Effector memory CD8-positive, alpha-beta T cell (primary cell): ENCODE results near the gene OGFOD3.
"Not testable (repeated sequence)": the region's sequence is repeated elsewhere in the genome, so short reads cannot be mapped to it uniquely, and the experiment has no call there.

Experiments used
- ATAC-seq: fragments of 150-1000 bp; cut with Tn5 transposase; replicated peaks from 2 replicates; pipeline ENCODE4 v1.10.0; 2021; ENCODE audit warnings: mild to moderate bottlenecking, moderate library complexity
- DNase-seq, 3 experiments: peaks; one replicate each; pipeline ENCODE4 v3.0.0; 2021
- H3K27ac Mint-ChIP-seq, 2 donors: one replicate each; pipeline ENCODE4 v1.8.0; 2022; ENCODE audit warnings: mild to moderate bottlenecking in 2 of 2, mixed read lengths in 2 of 2, moderate library complexity in 2 of 2
- H3K27me3 Mint-ChIP-seq, 2 donors: one replicate each; pipeline ENCODE4 v1.8.0; 2022; ENCODE audit warnings: mixed read lengths in 2 of 2
- H3K36me3 Mint-ChIP-seq: one replicate; pipeline ENCODE4 v1.8.0; 2022; ENCODE audit warnings: mild to moderate bottlenecking, moderate library complexity, mixed read lengths; ENCODE audit not compliant: insufficient read depth
- H3K4me1 Mint-ChIP-seq, 2 donors: one replicate each; pipeline ENCODE4 v1.8.0; 2022; ENCODE audit warnings: low read depth in 2 of 2, mixed read lengths in 2 of 2
- H3K4me3 Mint-ChIP-seq, 2 donors: one replicate each; pipeline ENCODE4 v1.8.0; 2022; ENCODE audit warnings: mild to moderate bottlenecking in 2 of 2, mixed read lengths in 2 of 2, moderate library complexity in 2 of 2
- H3K9me3 Mint-ChIP-seq, 2 donors: one replicate each; pipeline ENCODE4 v1.8.0; 2022; ENCODE audit warnings: mixed read lengths in 2 of 2
- total RNA-seq, 9 experiments: gene quantifications; one replicate each; lab custom pipeline; 2026; lab: John Stamatoyannopoulos, UW

Gene OGFOD3, protein sequence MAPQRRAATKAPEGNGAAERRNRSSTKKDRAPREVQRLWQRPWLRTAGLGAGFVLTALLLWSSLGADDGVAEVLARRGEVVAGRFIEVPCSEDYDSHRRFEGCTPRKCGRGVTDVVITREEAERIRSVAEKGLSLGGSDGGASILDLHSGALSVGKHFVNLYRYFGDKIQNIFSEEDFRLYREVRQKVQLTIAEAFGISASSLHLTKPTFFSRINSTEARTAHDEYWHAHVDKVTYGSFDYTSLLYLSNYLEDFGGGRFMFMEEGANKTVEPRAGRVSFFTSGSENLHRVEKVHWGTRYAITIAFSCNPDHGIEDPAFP
- total RNA-seq = 14.8 to 35.6 (median 30.7) reads per million in 9 experiments

DNA sequence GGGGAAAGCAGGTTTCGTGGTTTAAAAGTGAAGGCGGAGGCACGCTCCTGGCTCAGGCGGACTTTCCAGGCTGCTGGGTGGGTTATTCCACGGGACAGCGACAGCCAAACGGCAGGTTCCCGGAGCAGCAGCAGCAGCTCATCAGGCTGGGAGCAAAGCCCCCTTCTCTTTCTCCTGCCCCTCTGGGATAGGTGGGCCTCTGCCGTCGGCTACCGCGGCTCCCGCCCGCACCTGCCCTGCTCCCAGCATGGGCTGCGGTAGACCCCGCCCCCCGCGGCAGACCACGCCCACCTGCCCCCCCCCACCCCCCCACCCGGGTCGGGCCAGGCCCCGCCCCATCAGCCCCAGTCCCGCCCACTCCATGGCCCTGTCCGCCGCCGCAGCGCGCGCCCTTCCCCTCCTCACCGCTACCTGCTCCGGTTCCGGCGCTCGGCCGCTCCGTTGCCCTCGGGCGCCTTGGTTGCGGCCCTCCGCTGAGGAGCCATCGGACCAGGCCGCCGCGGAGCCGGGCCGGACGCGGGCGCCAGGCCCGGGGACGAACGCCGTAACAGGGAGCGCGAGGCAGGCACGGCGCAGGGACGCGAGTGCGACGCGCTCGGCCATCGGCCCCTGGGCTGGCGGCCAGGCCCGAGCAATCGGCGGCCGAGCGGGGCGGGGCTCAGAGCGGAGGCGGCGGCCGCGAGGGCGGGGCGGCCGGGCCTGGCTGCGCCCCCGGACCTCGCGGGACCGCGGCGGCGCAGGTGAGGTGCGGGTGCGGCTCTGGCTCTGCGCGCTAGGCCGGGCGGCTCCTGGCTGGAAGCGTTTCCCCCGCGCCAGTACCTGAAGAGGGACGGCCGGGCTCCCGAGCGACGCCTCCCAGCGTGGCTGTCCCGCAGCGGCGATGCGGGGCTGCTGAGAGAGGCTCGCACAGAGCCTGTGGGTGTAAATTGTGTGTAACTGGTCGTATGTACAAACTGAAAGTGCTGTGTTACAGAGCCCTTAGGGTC lies at the start of gene OGFOD3, which contains the start of gene HEXD:
Gene OGFOD3, minus strand, starts transcription at position 586 of the 986 bp plus-strand sequence. Its CDS starts 101 bp downstream, at position 485.
Gene HEXD, plus strand, starts transcription at position 347 of the 986 bp plus-strand sequence. CDS start 1,453 bp downstream, outside the sequence.
- Mint-ChIP-seq H3K9me3 (no peaks in the 10 kb centered on the region), H3K27ac (peak within 1 kb of the TSS; percentile 25 to 83), H3K27me3 (no peaks in the 10 kb centered on the region), H3K4me3 (peak within 1 kb of the TSS; percentile 73 to 81), H3K4me1 (peaks cover 9 to 22% of the 10 kb centered on the region in 2 donors), H3K36me3 (peaks cover 27% of the 10 kb centered on the region)
- DNase-seq = peak; percentile 79 to 87 (median 85)
- peak; percentile 85 for ATAC-seq

DNA sequence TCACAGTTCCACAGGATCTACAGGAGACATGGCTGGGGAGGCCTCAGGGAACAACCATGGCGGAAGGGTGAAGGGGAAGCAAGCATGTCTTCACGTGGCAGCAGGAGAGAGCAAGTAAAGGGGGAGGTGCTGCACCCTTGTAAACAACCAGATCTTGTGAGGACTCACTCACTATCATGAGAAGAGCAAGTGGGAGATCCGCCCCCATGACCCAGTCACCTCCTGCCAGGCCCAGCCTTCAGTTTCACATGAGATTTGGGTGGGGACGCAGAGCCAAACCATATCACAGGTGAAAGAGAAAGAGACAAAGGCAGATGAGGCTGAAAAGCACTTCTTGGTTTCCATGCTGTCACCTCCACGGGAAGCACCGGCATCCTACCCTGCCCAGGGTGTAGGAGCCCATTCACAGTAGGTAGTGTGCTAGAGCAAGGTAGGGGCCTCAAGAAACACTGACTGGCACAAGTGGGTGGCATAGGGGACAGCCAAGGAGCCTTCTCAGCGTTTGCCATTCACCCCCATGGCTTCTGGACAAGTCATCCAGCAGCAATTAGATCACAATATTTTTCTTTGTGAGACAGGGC lies 46.7 kb upstream of the OGFOD3 start:
- H3K9me3 Mint-ChIP-seq = no peaks in the 10 kb centered on the region
- H3K27ac Mint-ChIP-seq = no peak overlapping the region
- ATAC-seq (no peak), DNase-seq (no peak)
- H3K4me1 Mint-ChIP-seq = peaks cover 22 to 24% of the 10 kb centered on the region in 2 donors
- no peaks in the 10 kb centered on the region for H3K27me3 Mint-ChIP-seq
- H3K36me3 Mint-ChIP-seq = peaks cover 81% of the 10 kb centered on the region
- no peak overlapping the region for H3K4me3 Mint-ChIP-seq

DNA sequence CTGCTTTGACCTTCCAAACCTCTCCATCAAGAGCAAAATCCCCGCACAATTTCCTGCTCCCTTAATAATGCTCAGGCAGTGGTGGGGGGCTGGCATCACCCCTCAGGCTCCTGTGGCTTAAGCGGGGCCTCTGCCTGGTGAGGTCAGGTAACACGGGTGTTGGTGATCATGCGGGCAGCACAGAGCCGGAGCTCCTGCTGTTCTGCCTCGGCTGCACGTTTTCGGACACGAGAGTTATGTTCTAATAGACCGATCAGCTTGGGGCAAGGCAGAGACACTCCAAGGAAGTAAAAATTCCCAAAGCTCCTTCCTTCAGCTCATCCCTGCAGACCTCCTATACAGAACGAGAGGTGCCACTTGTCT lies 46.2 kb upstream of the OGFOD3 start:
- Mint-ChIP-seq H3K9me3 (no peaks in the 10 kb centered on the region), H3K36me3 (peaks cover 84% of the 10 kb centered on the region), H3K4me1 (peaks cover 22 to 24% of the 10 kb centered on the region in 2 donors), H3K27me3 (no peaks in the 10 kb centered on the region), H3K4me3 (no peak overlapping the region), H3K27ac (peak overlapping the region in 1 of 2 donors; percentile 31)
- ATAC-seq (no peak), DNase-seq (no peak)

DNA sequence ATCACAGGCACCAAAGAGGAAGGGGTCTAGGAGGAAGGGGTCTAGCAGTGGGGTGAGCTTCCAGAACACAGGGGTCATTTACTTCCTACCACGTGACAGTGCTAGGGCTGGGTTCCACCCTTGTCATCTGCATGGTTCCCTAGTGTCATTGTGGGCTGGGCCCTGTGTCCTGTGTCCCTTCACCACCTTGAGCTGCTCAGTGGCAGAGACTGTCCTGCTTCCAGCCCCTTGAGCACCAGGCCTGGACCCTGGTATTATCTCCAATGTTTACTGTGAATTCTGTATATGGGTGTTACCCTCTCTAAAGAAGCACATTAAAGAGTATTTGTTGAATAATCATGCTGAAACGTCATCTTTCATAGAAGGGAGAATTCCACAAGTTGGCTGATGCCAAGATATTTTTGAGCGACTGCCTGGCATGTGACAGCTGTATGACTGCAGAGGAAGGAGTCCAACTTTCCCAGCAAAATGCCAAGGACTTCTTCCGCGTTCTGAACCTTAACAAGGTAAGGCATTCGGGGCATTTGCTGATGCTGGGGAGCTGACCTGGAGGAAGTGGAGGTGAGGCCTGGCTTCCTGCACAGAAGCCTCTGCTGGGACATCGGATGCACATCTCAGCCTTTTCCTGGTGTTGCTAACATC lies 45.7 kb upstream of the OGFOD3 start:
- Mint-ChIP-seq H3K36me3 (peaks cover 83% of the 10 kb centered on the region), H3K9me3 (no peaks in the 10 kb centered on the region), H3K27ac (peak overlapping the region in 1 of 2 donors; percentile 31), H3K4me1 (peaks cover 27 to 30% of the 10 kb centered on the region in 2 donors), H3K27me3 (no peaks in the 10 kb centered on the region), H3K4me3 (no peak overlapping the region)
- DNase-seq = no peak
- ATAC-seq = no peak

DNA sequence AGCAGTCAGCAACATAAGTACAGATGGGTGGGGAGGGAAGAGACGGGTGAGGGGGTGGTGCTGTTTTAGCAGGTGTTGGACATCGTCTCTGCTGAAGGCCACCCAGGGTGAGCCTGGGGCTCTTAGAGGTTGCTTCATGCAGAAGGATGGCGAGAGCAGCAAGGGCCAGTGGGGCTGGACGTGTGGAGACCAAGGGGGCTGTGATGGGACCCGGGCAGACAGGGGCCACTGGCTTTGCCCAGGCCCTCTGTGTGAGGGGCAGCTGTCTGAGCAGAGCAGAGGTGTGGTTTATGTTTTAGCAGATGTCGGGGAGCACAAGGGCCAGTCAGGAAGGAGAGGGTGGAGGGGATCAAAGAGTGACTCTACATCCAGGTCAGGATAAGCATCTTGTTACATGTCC lies 45.0 kb upstream of the OGFOD3 start:
- no peaks in the 10 kb centered on the region for H3K27me3 Mint-ChIP-seq
- no peak overlapping the region for H3K27ac Mint-ChIP-seq
- H3K4me3 Mint-ChIP-seq = no peak overlapping the region
- peaks cover 82% of the 10 kb centered on the region for H3K36me3 Mint-ChIP-seq
- H3K4me1 Mint-ChIP-seq = peaks cover 29 to 30% of the 10 kb centered on the region in 2 donors
- no peak for ATAC-seq
- H3K9me3 Mint-ChIP-seq = no peaks in the 10 kb centered on the region
- no peak for DNase-seq

DNA sequence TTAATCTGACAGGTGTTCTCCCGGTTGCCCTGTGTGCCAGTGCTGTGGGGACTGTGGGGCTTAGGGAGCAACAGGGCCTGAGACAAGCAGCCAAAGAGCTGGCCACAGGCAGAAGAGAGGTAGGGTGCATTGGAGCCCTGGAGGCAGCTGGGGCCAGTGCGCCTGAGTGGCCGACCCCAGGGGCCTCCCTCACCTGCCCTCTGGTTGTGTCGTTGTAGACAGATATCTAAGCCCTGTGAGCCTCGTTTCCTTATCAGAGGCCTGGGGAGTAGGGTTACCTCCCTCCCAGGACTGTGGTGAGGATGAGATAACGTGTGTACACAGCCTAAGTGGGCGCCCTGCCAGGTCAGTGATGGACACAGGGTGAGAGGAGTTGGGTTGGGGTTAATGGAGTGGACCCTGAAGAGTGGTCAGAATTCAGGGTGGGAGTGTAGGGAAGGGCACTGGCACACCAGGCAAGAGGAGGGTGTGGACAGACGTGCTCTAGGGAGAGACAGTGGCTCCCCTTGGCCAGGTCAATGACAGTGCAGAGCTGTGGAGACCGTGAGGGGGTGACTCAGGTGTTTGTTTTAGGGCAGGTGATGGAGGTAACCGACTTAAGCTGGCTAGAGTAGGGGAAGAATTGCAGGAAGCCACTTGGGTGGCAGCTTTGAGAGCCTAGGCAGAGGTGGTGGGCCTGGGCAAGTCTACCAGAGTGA lies 43.6 kb upstream of the OGFOD3 start:
- ATAC-seq (no peak), DNase-seq (no peak)
- Mint-ChIP-seq H3K4me1 (peaks cover 39 to 40% of the 10 kb centered on the region in 2 donors), H3K4me3 (no peak overlapping the region), H3K27me3 (no peaks in the 10 kb centered on the region), H3K27ac (peak overlapping the region; percentile 3 to 65), H3K36me3 (peaks cover 78% of the 10 kb centered on the region), H3K9me3 (no peaks in the 10 kb centered on the region)

DNA sequence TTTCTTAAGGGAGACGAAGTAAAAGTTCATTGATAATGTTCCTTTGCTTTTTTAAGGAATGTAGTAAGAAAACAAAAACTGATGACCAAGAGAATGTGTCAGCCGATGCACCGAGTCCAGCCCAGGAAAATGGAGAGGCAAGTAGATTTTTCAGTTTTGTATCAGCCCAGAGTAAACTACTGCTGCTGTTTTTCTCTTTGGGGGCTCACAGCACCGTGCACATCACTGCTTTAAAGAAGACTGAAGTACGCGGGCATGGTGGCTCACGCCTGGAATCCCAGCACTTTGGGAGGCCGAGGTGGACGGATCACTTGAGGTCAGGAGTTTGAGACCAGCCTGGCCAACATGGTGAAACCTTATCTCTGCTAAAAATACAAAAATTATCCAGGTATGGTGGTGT lies 41.5 kb upstream of the OGFOD3 start:
- H3K36me3 Mint-ChIP-seq = peaks cover 62% of the 10 kb centered on the region
- not testable (repeated sequence) for H3K27ac Mint-ChIP-seq, ATAC-seq, H3K9me3 Mint-ChIP-seq, DNase-seq, H3K27me3 Mint-ChIP-seq
- H3K4me1 Mint-ChIP-seq = peaks cover 36 to 40% of the 10 kb centered on the region in 2 donors
- H3K4me3 Mint-ChIP-seq = peak overlapping the region in 1 of 2 donors; percentile 91

DNA sequence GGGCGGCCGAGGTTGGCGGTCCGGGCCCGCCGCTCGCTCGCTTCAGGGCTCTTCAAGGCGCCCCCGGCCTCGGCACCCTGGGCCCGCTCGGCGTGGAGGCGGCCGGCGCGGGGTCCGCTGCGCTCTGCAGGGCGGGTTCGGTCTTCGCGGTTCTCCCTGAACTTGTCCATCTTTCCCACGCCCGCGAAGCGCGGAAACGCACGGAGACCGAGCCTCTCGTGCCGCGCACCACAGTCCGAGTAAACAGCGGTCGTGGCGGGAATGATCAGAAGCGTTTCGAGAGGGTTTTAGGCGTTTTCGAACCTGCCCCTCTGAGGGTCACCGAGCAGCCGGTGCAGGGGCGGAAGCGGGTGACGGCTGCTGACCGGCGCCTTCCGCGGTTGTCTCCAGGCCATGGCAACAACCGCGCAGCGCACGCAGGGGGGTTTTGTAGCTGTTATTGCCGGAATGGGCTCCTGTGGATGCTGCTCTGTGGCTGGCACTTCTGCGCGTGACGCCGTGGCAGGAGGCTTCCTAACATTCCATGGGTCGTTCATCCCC lies 40.6 kb upstream of the OGFOD3 start:
- no peaks in the 10 kb centered on the region for H3K9me3 Mint-ChIP-seq
- peaks cover 56% of the 10 kb centered on the region for H3K36me3 Mint-ChIP-seq
- H3K4me3 Mint-ChIP-seq = peak overlapping the region; percentile 91 to 92
- peaks cover 31 to 37% of the 10 kb centered on the region in 2 donors for H3K4me1 Mint-ChIP-seq
- H3K27me3 Mint-ChIP-seq = no peaks in the 10 kb centered on the region
- H3K27ac Mint-ChIP-seq = peak overlapping the region; percentile 90 to 96
- ATAC-seq (peak; percentile 3), DNase-seq (peak; percentile 32 to 41 (median 37))

DNA sequence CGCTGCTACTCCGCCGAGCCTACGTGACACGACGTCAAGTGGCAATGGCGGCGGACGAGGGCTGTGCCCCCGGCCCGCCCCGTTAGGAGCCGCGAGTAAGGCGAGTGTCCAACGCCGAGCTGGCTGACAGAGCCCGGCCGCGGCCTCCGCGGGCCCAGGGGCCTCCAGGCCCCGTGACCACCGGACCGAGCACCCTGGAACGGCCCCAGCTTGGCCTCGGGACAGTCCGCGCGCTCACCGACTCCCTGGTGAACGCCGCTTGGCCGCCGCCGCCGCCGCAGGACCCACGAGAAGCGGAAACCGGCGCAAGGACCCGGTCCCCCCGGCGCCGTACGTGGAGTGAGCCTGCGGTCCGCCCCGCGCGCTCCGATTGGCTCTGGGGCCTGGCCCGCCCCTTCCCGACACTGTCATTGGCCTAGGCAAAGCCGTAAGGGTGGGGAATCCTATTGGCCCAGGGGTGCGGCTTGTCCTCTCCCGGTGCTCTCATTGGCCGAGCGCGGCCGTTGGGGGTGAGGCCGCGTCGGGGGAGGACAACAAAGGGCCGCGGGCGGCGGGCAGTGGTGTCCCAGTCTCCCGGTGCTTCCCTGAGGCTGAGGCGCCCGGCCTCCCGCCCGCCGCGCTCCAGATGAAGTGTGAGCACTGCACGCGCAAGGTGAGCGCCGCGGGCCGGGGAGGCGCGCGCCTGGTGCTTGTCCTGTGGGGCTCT lies 39.9 kb upstream of the OGFOD3 start, which contains the start of gene NARF:
Gene NARF, plus strand, starts transcription at position 563 of the 706 bp plus-strand sequence. Its CDS starts 63 bp downstream, at position 626.
- peak; percentile 88 to 93 (median 93) for DNase-seq
- peaks cover 26 to 31% of the 10 kb centered on the region in 2 donors for H3K4me1 Mint-ChIP-seq
- H3K9me3 Mint-ChIP-seq = no peaks in the 10 kb centered on the region
- peak within 1 kb of the TSS; percentile 94 to 96 for H3K27ac Mint-ChIP-seq
- peak within 1 kb of the TSS; percentile 91 to 92 for H3K4me3 Mint-ChIP-seq
- peak; percentile 92 for ATAC-seq
- no peaks in the 10 kb centered on the region for H3K27me3 Mint-ChIP-seq
- peaks cover 51% of the 10 kb centered on the region for H3K36me3 Mint-ChIP-seq

DNA sequence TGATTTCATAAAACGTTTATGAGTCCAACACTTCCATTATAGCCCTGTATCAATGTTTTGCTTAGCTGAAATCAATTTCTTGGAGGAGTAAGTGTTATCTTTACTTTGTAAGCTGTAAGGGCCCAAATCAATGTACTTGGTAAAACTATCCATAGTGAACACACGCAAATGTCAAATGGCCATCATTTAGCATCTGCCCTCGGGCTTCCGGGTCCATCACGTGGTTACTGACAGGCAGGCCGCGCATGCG lies 39.5 kb upstream of the OGFOD3 start:
- Mint-ChIP-seq H3K9me3 (no peaks in the 10 kb centered on the region), H3K4me3 (peak overlapping the region; percentile 91 to 92), H3K27me3 (no peaks in the 10 kb centered on the region), H3K4me1 (peaks cover 24 to 28% of the 10 kb centered on the region in 2 donors), H3K36me3 (peaks cover 46% of the 10 kb centered on the region), H3K27ac (peak overlapping the region; percentile 94 to 96)
- ATAC-seq = no peak
- DNase-seq = no peak

DNA sequence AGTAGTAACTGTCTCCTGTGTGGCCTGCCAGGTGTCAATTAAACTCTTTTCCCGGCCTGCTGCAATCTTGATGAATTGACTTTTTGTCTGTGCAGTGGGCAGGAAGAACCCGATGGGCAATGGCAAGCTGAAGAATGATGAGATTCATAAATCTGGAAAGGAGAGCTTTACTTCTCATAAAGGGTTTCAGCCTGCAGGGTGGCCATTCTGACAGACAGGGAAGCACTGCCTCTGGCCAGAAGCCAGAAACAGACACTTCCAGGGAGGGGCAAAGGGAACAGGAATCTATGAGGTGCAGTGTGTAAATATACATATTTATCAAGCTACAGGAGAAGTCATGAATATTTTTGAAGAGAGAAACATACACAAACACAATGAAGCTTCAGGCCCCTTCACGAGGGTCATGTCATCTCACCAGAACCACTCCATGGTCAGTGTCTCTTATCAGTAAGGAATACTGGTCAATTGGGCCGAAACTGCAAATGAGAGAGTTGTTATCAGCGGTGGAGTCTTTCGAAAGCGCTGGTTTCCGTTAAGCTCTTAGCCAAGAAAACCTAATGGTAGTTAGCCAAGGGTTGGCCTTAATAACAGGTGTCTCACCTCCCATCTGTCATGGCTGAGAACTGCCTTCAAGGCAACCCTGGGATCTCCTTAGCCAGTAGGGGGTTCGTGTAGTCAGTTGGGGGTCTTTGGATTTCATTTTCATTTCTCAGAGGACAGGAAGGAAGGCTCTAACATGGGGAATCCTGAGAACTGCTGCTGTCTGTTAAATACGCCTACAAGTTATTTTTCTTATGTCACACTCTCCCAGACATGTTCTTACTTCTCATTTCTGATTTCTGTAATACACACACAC lies 38.9 kb upstream of the OGFOD3 start:
- H3K27me3 Mint-ChIP-seq = no peaks in the 10 kb centered on the region
- DNase-seq = no peak
- H3K4me1 Mint-ChIP-seq = peaks cover 20 to 26% of the 10 kb centered on the region in 2 donors
- peak overlapping the region; percentile 94 to 96 for H3K27ac Mint-ChIP-seq
- peaks cover 41% of the 10 kb centered on the region for H3K36me3 Mint-ChIP-seq
- H3K4me3 Mint-ChIP-seq = peak overlapping the region; percentile 91 to 92
- no peak for ATAC-seq
- H3K9me3 Mint-ChIP-seq = no peaks in the 10 kb centered on the region
